T-helper 2 cell treated with Interferon-gamma antibody and Interleukin-4, amounts not matched to agents 5 μg/mL and 100 μg/mL, for 36 hours (primary cell): ENCODE measurements around the gene TOR1AIP1.

Experiments used
- DNase-seq: peaks from one replicate; pipeline ENCODE4 v3.0.0; 2021; ENCODE audit warnings: low spot score
- H3K27ac Mint-ChIP-seq: one replicate; pipeline ENCODE4 v1.8.0; 2021; ENCODE audit warnings: mild to moderate bottlenecking, mixed read lengths
- H3K27me3 Mint-ChIP-seq: one replicate; pipeline ENCODE4 v1.8.0; 2021; ENCODE audit warnings: low read depth, mixed read lengths
- H3K36me3 Mint-ChIP-seq: one replicate; pipeline ENCODE4 v1.8.0; 2021; ENCODE audit warnings: low read depth, mixed read lengths
- H3K4me1 Mint-ChIP-seq: one replicate; pipeline ENCODE4 v1.8.0; 2021; ENCODE audit warnings: low read depth, mixed read lengths
- H3K4me3 Mint-ChIP-seq: one replicate; pipeline ENCODE4 v1.8.0; 2022; ENCODE audit warnings: mild to moderate bottlenecking, moderate library complexity, mixed read lengths
- H3K9me3 Mint-ChIP-seq: one replicate; pipeline ENCODE4 v1.8.0; 2021; ENCODE audit warnings: mixed read lengths

TOR1AIP1 gene

GRCh38 chr1:179968284-179968993 is 86.4 kb downstream of the TOR1AIP1 start:
- Mint-ChIP-seq H3K36me3 (peaks cover 34% of the 10 kb centered on the region), H3K9me3 (peaks cover 24% of the 10 kb centered on the region), H3K4me3 (no peak overlapping the region), H3K27ac (no peak overlapping the region), H3K4me1 (peaks cover 25% of the 10 kb centered on the region), H3K27me3 (no peaks in the 10 kb centered on the region)
- DNase-seq = no peak

- Mint-ChIP-seq H3K36me3 (peaks cover 27% of the 10 kb centered on the region), H3K4me1 (peaks cover 20% of the 10 kb centered on the region), H3K27ac (no peak overlapping the region), H3K9me3 (peaks cover 16% of the 10 kb centered on the region), H3K27me3 (no peaks in the 10 kb centered on the region), H3K4me3 (no peak overlapping the region)
- DNase-seq = no peak
These were observed 87.2 kb downstream of the TOR1AIP1 start for GRCh38 chr1:179968994-179969919.
